Non-pigmented ciliary epithelial cell (primary cell): ENCODE measurements around the gene VWA5B2.

Experiments used
- DNase-seq: peaks from one replicate; pipeline ENCODE4 v3.0.0-alpha.2; 2010; ENCODE audit warnings: low read depth

VWA5B2 gene

DNA sequence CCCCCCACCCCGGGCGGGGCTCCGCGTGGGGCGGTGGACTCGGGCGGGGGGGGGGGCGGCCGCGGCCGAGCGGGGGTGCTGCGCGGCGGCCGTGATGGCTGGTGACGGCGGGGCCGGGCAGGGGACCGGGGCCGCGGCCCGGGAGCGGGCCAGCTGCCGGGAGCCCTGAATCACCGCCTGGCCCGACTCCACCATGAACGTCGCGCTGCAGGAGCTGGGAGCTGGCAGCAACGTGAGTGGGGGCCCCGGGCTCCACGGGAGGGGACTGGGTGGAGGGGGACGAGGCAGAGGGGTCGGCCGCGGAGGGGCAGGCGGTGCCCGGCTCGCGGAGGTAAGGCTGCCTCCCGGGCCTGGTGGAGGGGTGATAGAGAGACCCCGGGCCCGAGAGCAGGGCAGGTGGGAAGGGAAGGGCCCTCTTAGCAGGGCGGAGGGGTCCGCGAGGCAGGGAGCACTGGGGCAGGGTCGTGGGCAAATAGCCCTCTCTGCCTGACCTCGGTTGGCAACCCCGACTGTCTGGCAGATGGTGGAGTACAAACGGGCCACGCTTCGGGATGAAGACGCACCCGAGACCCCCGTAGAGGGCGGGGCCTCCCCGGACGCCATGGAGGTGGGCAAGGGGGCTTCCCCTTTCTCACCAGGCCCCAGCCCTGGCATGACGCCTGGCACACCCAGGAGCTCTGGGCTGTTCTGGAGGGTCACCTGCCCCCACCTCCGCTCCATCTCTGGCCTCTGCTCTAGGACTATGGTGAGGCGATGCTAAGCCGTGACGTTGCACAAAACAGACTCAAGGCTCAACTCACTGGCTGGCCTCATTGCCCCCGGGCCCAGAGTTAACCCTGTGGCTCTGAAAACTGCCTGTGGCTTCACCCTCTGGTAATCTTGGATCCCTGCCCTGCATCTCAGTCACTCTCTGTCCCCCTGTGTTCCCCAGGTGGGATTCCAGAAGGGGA is 46.9 kb downstream of the VWA5B2 start, which contains the start of gene ECE2:
Gene ECE2 (plus strand): TSS at position 62 of the 950 bp plus-strand sequence. CDS start 132 bp downstream, at position 194.
- DNase-seq, result no peak

DNA sequence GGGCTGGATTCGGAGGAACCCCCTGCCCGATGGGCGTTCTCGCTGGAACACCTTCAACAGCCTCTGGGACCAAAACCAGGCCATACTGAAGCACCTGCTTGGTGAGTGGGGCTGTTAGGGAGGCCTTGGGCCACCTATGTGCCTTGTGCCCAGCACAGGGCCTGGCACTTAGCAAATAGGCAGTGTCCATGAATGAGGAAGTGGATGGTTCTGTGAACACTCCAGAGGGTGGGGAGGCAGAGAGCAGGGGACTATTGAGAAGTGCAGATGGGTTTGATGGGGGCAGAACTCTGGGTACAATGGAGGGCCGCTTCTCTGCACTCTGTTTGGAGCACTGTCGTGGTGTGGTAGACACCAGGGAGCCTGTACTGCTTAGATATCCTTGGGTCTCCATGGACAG is 48.0 kb downstream of the VWA5B2 start:
- no peak for DNase-seq

DNA sequence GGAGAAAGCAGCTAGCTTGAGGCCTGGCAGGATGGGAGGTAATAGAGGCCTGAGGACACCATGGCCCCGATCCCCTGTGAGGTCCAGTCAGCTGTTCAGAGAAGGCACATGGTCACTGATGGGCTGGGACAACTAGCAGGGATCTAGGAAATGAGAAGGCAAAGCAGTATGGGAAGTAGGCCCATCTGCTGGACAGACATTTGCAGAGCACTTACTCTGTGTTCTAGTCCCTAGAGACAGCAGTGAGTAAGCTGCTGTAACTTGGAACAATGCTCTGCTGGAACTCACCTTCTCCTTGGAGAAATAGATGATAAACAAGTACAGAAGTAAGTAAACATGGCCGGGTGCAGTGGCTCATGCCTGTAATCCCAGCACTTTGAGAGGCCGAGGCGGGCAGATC is 53.6 kb downstream of the VWA5B2 start:
- no peak for DNase-seq

DNA sequence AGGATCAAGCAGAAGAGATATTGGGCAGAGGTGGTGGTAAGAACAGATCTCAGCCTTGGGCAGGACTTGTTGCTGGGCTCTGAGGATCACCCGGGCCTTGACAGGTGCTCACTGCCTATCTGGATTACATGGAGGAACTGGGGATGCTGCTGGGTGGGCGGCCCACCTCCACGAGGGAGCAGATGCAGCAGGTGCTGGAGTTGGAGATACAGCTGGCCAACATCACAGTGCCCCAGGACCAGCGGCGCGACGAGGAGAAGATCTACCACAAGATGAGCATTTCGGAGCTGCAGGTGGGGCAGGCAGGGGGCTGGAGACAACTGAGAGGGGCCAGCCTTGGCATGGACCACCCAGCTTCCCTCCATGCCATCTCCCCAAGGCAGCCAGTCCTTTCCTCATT is 54.3 kb downstream of the VWA5B2 start:
- no peak for DNase-seq

DNA sequence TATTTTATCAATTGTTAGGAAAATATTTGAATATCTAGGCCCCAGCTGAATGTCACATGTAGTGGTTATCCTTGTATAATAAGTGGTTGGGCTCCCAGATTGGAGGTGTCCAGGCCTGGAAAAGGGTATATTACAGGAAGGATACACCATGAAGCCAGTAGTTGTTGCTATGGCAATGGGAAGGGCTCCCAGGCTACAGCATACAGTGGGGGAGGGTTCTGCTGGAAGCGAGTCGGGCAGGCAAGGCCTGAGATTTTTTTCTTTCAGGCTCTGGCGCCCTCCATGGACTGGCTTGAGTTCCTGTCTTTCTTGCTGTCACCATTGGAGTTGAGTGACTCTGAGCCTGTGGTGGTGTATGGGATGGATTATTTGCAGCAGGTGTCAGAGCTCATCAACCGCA is 55.3 kb downstream of the VWA5B2 start:
- DNase-seq, result no peak

DNA sequence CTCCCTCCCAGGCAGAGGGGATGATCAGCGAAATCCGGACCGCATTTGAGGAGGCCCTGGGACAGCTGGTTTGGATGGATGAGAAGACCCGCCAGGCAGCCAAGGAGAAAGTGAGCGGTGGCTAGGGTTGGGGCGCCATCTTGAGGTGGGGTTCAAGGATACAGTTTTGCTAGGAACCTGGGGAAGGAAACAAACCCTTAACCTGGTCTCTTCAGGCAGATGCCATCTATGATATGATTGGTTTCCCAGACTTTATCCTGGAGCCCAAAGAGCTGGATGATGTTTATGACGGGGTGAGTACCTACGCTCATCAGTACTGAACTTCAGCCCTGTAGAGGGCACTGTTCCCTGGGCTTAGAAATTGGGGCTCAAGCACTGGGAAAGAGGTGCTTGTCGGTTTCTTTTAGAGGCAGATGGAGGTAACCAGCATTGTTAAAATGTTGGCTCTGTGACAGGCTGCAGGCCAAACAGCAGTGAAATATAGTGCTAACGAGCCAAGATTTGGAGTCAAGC is 60.1 kb downstream of the VWA5B2 start:
- DNase-seq, result no peak

DNA sequence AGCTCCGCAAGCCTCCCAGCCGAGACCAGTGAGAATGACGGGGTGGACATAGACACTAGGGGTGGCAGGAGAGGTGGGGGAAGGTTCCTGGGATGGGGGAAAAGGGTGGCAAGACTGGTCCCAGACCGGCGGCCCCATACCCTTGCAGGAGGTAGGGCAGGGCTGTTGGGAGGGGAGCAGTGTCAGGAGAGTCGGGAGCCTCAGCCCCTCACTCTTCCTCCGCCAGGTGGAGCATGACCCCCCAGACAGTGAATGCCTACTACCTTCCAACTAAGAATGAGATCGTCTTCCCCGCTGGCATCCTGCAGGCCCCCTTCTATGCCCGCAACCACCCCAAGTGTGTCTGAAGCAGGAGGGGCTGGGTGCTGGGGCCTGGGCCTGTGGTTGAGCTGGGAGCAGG is 60.9 kb downstream of the VWA5B2 start:
- no peak for DNase-seq

DNA sequence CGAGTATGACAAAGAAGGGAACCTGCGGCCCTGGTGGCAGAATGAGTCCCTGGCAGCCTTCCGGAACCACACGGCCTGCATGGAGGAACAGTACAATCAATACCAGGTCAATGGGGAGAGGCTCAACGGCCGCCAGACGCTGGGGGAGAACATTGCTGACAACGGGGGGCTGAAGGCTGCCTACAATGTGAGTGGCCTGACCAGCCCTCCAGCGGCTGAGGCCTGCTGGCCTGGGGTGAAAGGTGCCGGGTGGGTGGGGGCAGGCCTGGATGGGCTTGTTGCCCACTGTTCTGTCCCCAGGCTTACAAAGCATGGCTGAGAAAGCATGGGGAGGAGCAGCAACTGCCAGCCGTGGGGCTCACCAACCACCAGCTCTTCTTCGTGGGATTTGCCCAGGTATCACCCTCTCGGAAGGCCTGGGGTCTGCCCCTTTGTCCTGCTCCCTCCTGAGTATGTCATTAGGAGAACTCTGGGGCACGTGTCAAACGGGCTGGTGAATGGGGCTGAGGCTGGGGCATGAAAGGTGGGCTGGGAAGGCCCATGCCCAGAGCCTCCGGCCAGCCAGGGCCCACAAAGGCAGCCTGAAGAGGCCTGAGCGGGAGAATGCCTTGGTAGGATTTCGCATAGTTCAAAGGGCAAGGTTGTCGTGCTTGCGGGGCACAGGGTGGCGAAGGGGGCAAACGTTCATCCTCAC is 61.8 kb downstream of the VWA5B2 start:
- no peak for DNase-seq
